NK-92 treated with Interleukin-12 subunit alpha and Interleukin-12 subunit beta, amount 100 ng/mL, for 24 hours (cell line): ENCODE data around the gene C1orf35.

Experiments used
- DNase-seq: peaks from one replicate; lab custom pipeline; 2025; lab: John Stamatoyannopoulos, UW

The C1orf35 gene

DNA sequence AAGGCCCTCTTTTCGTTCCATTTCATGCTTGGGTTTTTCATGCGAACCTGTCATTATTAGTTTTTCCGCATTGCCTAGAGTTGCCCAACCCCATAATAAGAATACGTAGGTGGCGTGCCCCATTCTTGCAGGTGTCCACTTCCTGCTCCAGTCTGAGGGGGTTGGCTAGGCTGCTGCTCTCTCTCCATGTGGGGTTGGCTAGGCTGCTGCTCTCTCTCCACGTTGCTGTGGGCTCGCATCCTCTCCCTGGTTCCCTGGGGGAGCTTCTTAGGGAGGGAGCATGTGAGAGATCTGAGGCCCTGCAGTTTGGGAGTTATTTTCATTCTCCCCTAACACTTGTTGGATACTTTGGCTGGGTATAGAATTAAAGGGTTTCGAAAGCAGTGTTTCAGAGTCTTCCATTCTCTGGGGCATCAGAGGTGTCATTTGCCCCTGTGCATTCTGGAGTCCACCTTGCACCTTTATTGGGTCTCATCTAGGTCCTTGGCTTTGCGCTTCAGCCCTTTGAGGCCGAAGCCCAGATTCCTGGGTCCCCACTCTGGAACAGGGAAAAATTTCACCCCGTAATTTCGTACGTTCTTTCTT lies 8.6 kb downstream of the C1orf35 start:
- DNase-seq = no peak

DNA sequence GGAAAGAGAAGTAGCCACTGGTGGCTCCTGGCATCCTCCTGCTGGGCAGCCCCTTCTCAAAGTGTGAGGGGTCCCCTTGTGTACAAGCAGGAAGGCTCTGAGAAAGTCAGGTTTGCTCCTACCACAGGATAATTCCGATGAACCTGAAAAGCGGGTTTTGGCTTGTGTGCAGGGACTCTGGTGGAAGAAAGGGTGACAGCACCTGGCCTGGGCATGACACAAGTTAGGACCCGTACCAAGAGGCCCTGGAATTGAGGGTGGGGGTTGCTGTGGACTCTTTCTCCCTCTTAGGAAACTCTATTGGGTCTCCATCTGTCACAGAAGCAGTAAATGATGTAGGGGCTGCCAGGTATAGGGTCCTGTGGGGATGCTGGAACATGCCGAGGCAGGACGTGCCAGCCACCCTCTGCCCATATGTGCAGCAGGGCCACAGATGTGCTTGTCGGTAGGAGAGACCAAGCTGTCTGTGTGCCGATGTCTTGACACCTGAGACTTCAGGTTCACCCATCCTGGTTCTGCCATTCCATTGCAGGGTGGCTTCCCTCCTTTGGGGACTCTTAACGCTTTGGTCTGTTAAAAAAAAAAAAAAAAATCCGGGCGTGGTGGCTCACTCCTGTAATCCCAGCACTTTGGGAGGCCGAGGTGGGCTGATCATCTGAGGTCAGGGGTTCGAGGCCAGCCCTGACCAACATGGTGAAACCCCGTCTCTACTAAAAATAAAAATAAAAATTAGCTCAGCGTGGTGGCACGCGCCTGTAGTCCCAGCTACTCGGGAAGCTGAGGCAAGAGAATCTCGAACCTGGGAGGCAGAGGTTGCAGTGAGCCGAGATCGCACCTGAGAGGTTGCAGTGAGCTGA lies 9.8 kb downstream of the C1orf35 start:
- DNase-seq = no peak

DNA sequence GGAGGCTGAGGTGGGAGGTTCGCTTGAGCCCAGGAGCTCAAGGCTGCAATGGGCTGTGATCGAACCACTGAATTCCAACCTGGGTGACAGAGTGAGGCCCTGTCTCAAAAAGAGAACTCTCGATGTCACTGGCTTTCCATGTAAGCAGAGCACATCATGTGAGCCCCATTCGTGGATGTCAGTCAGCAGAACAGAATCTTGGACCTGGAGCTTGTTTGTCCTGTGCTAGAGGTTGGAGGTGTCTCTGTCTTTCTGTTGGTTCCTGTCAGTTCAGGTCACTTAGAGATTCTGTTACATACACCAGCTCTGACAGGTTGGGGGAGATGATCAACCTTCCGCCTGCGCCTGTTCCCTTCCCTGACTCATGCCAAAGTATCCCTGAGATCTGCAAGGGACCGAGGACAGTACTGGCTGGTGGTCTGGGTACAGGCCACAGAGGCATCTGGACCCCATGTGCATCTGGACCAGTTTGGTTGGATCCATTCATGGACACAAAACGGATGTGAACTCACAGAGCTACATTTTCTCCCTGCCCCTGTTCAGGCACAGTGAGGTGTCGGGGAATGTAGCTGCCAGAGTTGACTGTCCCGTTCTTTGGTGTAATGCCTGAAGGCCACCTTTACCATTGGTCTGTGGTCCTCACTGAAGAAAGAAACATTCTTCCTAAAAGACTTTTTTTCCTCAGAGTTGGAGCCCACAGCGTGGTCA lies 10.6 kb downstream of the C1orf35 start:
- DNase-seq = no peak

DNA sequence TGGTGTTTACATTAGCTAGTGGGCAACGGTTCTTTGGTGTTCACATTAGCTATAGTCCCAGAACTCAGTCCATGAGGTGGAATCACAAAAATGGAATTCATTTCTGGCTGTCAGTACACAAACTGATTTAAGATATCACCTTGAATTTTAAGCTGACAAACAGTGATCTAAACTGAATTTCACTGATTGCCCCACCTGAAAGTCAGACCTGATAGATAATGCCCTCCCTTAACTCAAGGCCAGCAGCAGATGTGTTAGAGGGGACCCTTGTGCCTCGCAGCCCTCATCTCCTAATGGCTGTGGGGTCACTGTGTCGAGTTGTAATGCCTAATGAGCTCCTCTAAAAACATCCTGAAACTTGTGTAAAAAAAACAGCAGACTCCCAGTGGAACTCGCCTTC lies 12.0 kb downstream of the C1orf35 start:
- DNase-seq = no peak

DNA sequence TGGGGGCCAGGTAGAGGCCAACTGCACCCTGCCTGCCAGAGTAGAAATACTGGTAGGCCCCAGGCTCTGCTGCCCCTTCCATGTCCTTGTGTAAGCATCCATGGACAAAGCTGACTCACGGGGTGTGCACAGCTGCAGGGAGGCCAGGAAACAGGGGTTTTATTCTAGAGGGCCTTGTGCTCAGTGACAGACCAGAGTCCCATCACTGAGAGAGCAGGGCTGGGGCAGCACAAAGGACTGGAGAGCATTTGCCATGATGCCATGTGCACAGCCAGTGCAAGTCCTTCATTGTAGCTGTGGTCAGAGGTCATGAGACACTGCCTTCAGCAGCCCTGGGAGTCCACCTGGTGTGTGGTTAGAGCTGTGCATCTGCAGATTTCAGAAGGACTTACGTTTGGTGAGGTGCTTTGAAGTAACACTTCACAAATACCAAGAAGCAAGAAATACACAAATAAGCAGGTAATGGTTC lies 12.5 kb downstream of the C1orf35 start:
- no peak for DNase-seq

DNA sequence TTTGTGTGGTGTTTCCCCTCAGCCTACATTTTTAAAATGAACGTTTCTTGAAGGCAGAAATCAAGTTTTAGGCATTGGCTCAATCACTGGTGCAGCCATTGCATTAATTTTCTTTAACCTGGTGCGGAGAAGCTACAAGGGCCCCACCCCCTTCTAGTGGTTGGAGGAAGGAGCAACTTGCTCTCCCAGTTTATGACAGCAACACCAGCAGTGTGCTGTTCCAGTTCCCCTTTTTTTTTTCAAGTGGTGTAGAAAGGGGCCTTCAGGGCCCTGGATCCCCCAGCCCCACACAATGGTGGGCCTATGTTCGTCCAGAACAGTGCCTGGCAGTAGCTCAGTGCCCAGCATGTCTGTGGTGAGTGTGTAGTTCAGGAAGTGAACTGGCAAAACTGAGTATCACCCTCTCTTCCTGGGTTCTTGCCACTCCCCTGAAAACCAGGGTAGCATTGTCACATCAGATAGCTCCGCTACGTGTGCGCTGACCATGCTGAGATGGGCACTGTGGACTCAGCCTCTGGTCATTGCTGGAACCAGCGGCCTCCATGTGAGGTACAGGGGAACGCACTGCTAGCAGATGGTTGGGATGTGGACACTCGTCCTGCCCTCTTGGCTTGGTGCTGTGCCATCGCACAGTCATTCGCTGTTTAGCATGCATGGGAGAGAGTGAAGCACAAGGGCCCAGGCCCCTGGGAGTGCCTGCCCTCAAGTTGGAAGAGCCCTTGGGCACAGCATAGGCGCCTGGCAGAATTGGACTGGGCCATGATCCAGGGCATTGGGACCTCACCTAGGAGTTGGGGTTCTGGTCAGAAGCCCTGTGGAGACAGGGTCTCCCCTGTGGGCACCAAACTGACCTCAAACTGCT lies 13.4 kb downstream of the C1orf35 start:
- DNase-seq = no peak

DNA sequence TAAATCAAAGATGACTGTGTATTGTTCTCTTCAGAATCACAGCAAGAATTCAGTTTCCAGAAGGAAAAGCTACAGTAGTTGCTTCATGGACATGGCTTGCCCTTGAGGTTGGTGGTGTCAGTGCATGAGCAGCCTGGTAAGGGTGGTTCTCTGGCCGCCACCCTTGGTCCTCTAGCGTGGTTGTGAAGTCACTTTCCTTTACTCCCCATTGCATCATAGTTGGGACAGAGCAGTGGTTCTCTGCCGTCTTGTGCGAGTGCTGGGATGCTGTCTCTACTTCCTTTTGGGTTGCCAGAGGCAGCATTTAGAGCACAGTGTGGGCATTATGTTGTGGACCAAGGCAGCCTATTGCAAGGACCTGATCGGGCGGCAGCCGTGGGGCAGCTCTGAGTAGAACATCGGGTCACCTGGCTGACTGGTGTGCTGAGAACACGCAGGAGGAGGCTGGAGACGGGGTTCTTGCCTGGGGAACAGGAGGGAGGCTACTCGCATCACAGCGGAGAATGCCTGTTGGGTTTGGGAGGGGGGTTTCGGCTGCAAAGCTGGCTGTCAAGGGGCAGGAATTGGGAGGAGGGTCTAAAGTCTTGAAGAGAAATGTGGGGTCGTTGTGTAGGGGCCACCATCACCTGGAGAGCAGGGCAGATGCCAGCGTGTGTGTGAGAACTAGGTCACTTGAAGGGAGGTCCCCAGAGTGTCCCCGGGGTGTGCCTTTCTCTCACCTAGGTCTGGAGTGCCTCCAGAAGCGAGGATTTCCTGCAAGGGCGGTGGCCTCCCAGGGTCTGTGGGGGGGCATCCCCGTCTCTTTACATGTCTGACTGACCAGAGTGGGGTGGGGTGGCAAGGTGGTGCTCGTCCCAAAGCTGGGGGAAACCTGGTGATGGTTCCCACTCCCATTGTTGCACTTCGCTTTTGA lies 14.3 kb downstream of the C1orf35 start:
- DNase-seq = no peak

DNA sequence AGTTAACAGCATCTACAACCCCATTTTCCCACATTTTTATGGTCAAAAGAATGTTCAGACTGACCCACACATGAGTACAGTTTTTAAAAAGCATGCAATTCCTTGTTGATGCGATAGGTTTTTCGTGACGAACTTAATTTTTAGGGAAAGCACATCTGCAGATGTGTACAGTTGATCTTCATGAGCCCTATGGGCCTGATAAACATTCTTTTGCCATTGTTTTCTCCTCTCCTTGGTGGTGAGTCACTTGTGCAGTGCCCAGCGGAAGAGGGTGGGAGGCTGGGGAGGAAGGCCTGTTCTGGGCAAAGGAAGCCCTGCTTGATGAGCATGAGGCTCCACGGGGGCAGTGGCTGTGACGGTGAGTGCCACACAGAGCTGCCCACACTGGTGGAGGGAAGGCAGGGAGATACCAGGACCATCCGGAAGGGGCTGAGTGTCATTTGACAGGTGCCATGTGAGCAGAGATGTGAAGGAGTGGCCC lies 15.3 kb downstream of the C1orf35 start:
- DNase-seq = no peak

DNA sequence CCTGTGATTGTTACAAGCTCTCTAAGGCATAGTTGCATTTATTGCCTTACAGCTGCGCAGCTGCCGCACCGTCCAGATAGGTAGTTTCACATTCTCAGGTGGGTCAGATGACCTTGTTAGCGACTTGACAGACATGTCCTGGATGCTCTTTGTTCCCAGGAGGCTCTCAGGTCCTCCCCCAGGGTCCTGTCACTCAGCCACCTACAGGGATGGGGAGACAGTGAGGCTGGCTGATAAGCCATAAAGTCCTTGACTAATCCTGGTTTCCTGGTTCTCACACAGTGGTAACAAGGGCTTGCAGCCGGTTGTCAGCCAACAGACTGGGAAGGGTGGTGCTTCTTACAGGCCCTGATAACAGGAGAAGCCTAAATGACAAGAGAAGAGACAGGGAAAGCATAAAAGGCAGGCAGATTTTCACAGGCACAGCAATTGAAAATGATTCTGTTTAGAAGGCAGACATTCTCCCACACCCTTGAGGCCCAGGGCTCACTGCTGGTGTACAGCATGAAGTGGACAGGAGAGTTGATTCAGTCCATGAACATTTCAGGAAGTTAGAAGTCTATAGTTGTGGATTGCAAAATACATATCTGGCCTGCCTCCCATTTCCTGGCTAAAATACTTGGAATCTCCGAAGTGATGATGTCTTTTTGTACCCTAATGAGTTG lies 17.7 kb downstream of the C1orf35 start:
- DNase-seq = no peak

DNA sequence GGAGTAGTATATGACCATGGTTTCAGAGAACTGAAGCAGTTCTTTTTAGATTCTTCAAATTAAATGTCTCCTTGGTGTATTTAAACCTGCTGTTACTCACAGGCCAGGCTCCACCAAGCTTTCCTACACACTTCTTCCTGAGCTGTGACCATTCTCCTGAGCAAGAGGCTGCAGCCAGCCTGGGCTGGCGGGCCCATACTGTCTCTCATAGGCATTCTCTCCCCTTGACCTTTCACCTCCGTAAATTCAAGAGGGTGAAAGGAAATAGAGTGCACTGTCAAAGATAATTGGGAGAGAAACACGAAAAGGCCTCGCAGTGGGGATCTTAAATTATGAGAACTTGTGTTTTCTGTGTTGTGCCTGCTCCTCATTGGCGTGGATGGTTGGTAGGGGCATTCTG lies 18.3 kb downstream of the C1orf35 start:
- DNase-seq = no peak

DNA sequence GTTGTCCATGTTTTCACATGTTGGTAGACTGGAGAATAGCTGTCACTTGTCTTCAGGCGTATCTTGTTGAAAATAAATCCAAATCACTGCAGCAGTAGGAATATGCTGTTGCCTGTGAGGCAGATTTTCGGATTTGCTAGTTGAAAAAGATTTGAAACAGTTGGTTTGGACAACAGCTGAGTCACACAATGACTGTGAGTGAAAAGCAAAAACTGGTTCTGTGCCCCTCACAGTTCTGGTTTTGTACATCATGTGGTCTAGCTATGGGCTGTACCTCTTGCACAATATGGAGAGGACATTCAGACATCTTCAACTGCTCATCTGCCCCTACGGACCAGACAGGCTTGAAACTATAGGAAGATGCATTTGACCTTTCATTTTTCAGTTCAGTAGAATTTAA lies 18.8 kb downstream of the C1orf35 start:
- DNase-seq = no peak

DNA sequence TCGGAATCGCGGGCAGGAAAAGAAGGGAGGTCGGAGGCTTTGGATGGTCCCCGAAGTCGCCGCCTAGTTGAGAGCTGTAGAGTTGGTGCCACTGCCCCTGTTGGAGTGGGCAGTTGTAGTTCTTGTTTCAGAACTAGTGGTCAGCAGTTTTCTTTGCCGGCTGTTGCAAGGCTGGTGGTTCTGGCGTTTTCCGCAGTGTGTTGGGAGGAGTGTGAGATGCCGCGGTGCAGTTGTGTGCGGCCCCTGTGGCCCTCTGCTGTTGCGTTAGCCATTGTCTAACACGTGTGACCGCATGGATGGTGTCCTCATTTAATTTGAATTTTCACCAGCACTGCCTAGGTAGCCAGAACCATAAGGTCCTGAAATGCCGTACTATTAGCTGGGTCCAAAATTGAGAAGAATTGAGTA lies 19.2 kb downstream of the C1orf35 start:
- DNase-seq = no peak

DNA sequence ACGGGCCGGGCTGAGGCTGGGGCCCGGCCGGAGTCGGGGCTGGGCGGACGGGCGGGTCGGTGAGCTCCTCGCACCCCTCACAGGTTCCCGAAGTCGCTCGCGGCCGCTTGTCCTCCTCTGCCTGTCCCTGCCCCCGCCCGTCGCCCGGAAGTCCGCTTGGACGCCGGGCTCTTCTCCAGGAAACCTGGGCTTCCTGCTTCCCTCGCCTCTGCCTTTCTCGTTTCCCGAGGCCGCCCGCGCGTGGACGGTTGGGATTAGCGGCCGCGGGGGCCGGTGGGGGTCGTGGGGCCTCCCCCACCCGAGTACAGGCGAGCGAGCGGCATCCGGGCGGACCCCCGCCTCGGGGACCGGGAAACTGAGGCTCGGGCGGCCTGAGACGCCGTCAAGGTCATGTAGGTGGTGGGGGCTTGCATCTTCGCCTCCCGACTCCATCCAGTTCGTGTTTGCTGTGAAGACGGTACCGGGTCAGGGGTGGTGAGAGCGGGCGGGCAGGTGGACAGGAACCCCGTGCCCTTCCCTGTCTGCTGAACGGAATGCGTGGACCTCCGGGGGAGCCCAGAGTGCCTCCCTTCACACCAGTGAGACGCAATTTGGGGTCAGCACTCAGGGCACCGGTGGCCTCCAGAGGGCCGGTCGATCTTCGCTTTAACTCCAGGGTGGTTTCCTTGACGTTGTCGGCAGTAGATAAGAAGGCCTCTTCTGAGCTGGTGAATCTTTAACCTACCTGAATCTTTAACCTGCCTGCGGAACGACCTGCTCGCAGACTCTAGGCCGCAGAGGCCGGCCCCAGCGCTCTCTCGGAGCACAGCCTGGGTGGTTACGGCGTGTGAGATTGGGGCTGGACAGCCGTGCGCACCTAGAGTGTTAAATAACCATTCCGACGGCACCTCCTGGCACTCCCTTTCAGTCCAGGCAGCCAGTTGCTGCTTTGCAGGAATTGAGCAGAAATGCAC lies 19.9 kb downstream of the C1orf35 start:
- DNase-seq = no peak

DNA sequence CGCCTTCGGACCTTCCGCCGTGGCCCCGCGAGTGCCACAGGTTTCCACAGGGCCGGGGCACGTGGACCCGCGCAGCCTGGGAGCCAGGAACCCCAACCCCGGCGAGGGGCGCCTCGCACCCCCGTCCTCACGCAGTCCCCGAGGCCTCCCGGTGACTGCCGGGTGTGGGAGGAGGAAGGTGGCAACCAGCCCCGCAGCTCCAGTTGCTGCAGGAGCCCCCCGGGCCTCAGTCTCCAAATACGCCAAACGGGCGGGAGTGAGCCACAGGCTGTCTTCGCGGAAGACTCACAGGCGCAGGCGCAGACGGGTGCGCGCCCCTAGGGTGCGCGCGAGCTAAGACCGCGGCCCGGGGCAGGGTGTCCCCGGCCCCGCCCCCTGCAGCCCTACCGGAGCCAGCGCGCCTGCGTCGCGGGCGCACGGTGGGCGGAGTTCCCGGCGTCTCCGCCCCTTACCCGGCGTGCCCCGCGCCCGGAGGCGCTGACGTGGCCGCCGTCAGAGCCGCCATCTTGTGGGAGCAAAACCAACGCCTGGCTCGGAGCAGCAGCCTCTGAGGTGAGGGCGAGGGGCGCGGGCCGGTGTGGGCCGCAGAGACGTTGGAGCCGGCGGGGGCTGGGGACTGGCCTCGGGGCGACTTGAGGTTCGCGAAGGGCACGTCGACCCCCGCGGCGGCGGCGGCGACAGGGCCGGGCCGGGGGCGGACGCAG lies 20.8 kb downstream of the C1orf35 start, which contains the start of gene ARF1:
Gene ARF1 (plus strand): TSS at position 495 of the 704 bp plus-strand sequence. CDS start 14,407 bp downstream, outside the sequence.
- DNase-seq = peak; percentile 87

DNA sequence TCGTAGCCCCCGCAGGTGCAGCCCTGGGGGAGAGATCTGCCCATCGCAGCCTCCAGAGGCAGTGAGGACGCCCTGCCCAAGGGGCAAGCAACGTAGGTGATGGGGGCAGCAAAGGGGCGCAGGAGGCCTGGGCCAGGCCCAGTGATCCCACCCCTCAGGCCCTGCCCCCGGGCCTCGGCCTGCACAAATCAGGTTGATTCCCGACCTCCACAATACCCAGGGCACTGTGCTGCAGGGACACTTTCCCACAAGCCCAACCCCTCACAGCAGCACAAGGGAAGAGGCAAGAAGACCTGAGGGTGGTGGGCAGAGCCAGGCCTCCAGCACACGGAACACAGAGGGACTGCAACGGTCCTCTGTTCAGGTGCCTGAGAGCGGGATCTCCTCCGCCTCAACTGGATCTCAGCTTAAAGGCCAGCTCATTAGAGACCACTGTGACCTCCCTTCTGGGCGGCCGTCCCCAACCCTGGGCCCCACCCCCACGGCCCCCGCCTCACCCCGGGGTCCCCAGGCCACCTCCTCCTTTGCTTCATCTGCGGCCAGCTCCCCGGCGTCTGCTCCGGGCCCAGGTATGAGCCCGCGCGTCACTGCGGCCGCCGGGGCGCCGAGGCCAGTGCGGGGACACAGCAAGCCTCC lies 21.4 kb downstream of the C1orf35 start:
- no peak for DNase-seq

DNA sequence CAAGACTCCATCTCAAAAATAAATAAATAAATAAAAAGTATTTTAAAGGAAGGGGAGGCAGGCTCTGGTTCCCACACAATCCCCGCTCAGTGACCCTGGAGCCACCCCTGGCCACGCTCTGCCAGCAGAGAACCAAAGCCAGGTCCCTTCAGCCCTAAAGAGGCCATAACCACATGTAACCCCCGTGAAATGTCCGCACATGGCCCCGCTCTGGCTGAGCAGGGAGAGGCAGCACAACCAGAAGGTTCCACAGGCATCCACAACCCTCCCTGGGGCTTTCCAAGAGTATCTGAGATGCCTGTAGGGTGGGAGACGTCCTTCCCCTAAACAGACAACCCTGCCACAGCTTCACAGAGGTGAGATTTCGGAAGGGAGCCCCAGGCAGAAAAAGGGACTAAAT lies 22.0 kb downstream of the C1orf35 start:
- no peak for DNase-seq

DNA sequence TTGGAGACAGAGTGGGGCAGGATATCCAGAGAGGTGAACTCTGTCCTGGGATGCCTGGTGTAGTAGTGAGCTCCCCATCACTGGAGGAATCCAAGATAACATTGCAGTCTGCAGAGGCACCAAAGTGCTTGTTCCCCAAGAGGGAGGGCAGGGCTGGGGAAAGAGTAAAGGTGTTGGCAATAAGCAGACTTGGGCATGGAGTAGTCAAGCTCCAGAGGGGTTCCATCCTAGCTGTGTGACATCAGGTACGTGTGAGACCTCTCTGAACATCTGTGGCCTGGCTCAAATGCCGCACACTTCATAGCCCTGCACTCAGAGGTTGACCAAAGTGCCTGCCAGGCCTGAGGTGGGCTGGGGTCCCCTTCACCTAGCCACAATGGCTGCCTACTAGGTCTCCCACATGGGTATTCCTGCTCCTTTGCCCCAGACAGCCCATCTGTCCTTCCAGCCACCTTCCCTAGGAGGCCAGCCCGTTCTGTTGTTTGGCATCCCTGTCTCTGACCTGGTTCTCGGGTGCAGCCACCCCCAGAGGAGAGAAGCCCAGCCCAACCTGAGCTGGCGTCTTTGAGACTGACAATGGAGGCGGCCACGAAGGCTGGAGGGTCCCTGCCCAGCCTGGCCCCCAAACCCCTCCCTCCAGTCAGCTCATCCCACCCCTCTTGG lies 23.4 kb downstream of the C1orf35 start:
- no peak for DNase-seq
